Heart right ventricle (tissue), 16 donors: ENCODE data around the gene RIPOR2. TPM values are rescaled to one million over a fixed set of nuclear protein-coding genes. Genes with fewer than 3 reads are reported as not detected.

Experiments
- ATAC-seq, 8 donors: fragments of 200-7000 bp; cut with Tn5 transposase; one replicate each; pipeline ENCODE4 v1.9.1; 2020; ENCODE audit warnings: mild to moderate bottlenecking in 8 of 8, moderate library complexity in 8 of 8, moderate number of reproducible peaks in 1 of 8
- DNase-seq, 2 donors: peaks; one replicate each; pipeline ENCODE4 v3.0.0-alpha.2; 2020
- H3K27ac ChIP-seq, 10 donors: fragments of 200-600 bp; sonication (generic) in 2 of 10; one replicate each; pipeline versions ENCODE4 v1.5.0 to v1.8.0; 2020 to 2022; ENCODE audit warnings: mild to moderate bottlenecking in 3 of 10
- H3K27me3 ChIP-seq, 7 donors: fragments of 200-600 bp; one replicate each; pipeline ENCODE4 v1.8.0; 2021 to 2022; ENCODE audit warnings: mild to moderate bottlenecking in 2 of 7
- H3K36me3 ChIP-seq, 9 donors: fragments of 200-600 bp; sonication (generic) in 1 of 9; one replicate each; pipeline versions ENCODE4 v1.5.0 to v1.8.0; 2020 to 2022; ENCODE audit warnings: mild to moderate bottlenecking in 2 of 9
- H3K4me1 ChIP-seq, 9 donors: fragments of 200-600 bp; sonication (generic) in 1 of 9; one replicate each; pipeline versions ENCODE4 v1.5.0 to v1.8.0; 2020 to 2022; ENCODE audit warnings: mild to moderate bottlenecking in 4 of 9
- H3K4me3 ChIP-seq, 10 donors: fragments of 200-600 bp; sonication (generic) in 2 of 10; one replicate each; pipeline versions ENCODE4 v1.5.0 to v1.8.0; 2020 to 2022; ENCODE audit warnings: mild to moderate bottlenecking in 7 of 10, moderate library complexity in 2 of 10
- H3K9me3 ChIP-seq, 11 donors: fragments of 200-600 bp in 10 of 11; sonication (generic) in 2 of 11; one replicate each; pipeline versions ENCODE4 v1.5.0 to v1.8.0; 2013 to 2022; ENCODE audit warnings: mild to moderate bottlenecking in 2 of 11, control low read depth in 1 of 11, moderate library complexity in 1 of 11
- CTCF ChIP-seq, 9 donors: fragments of 200-600 bp; sonication (generic) in 2 of 9; IDR thresholded peaks; one replicate each; pipeline versions ENCODE4 v1.5.0 to v1.8.0; 2021 to 2022; ENCODE audit warnings: antibody characterized with exemption in 9 of 9, mild to moderate bottlenecking in 5 of 9, moderate library complexity in 1 of 9
- WGBS, 2 donors: extraction: QIAGEN DNeasy Blood & Tissue Kit; methylation state at CpG; one replicate each; pipeline ENCODE4 v1.1.7; 2013; ENCODE audit warnings: inconsistent platforms in 1 of 2; 5-methylcytosine and 5-hydroxymethylcytosine counted together
- intact Hi-C, 10 donors: fragments of 100-400 bp; cut with DNase I; formaldehyde crosslinking; loops; one replicate each; pipeline versions ENCODE4 v1.11.1 to v1.14.2; 2022
- polyA plus RNA-seq, 2 donors: library from polyadenylated mRNA; stranded (reverse); fragments of 200-250 nt; gene quantifications; one replicate each; pipeline ENCODE4 v1.2.3, GENCODE V29; 2013
- total RNA-seq, 10 donors: library from RNA; stranded (reverse); fragmentation: NEBNext Ultra II Directional in 3 of 10; extraction: Animal tissue kit (Norgen Biotek cat#: 25700) in 3 of 10; gene quantifications; one replicate each; pipeline versions ENCODE4 v1.2.1 to v1.2.4, GENCODE V29; 2021 to 2023
- donor health status: Arrhythmogenic right ventricular cardiomyopathy.
- donor health status: ischemic (EF 13 %, LVEDD 7.1; RV severe dilation, severe dysfunction).
- donor health status: healthy with polysubstance abuse.
- donor health status: DM: no; HTN: yes; CAD: no.
- donor health status: DM: no; HTN: no; CAD: no.
- donor health status: ischemic (EF 25% LVEDD 6.9; RV normal size, moderate dysfunction).
- donor health status: ischemic (EF 25% LVEDD 5.7; RV mildly dilated, moderate dysfunction).
- donor health status: healthy.
- donor health status: DM: yes; HTN: yes; CAD: no.
- donor health status: Ischemic cardiomyopathy.
- donor health status: ischemic (EF 35%, LVEDD 5.7; RV mildly dilated, moderate dysfunction).
- donor health status: nonischemic (EF 11% LVEDD 7.7; RV severe dilation, severe dysfunction).
- donor health status: DM: yes; HTN: yes; CAD: no.
- donor health status: PGD.
- donor health status: ischemic (EF 29% LVEDD 5.4; RV normal size, mild dysfunction).
- donor health status: nonischemic (EF 23%, LVEDD 6.1; RV moderate dilation, normal function).

RIPOR2 gene
- total and polyA plus RNA-seq, 12 donors: 1.2 to 14.5 (median 3.6) TPM

- no peak for DNase-seq
- Histone ChIP-seq H3K27ac (no peak overlapping the region), H3K9me3 (peaks cover 0 to 33% (median 14%) of the 10 kb centered on the region in 11 donors), H3K36me3 (no peaks in the 10 kb centered on the region), H3K4me1 (peaks cover 0 to 38% (median 0%) of the 10 kb centered on the region in 9 donors), H3K27me3 (no peaks in the 10 kb centered on the region), H3K4me3 (no peak overlapping the region)
- 93 to 96% methylated on average over 4 of the region's 4 CpGs for WGBS, 2 donors
- intact Hi-C loops: no loop called here
- no peak for ATAC-seq
- no peak for TF ChIP-seq CTCF (IDR thresholded peaks at IDR 0.05)
These were observed 11.9 kb upstream of the RIPOR2 start for GRCh38 chr6:24947636-24948035.

GRCh38 chr6:24945054-24945453 lies 9.3 kb upstream of the RIPOR2 start:
- intact Hi-C loops: no loop called here
- Histone ChIP-seq H3K4me3 (no peak overlapping the region), H3K27ac (no peak overlapping the region), H3K4me1 (peaks cover 0 to 12% (median 0%) of the 10 kb centered on the region in 9 donors), H3K27me3 (no peaks in the 10 kb centered on the region), H3K9me3 (peaks cover 0 to 33% (median 14%) of the 10 kb centered on the region in 11 donors), H3K36me3 (no peaks in the 10 kb centered on the region)
- DNase-seq: no peak
- no peak for ATAC-seq
- no peak for TF ChIP-seq CTCF (IDR thresholded peaks at IDR 0.05)

GRCh38 chr6:24943774-24944173 lies 8.0 kb upstream of the RIPOR2 start:
- intact Hi-C loops: no loop called here
- 91 to 96% methylated on average over 2 of the region's 2 CpGs for WGBS, 2 donors
- no peaks in the 10 kb centered on the region for H3K36me3 ChIP-seq

GRCh38 chr6:24940311-24940917 lies 4.7 kb upstream of the RIPOR2 start:
- no peaks in the 10 kb centered on the region for H3K36me3 ChIP-seq
- H3K27me3 ChIP-seq: no peaks in the 10 kb centered on the region
- DNase-seq (no peak), ATAC-seq (no peak)
- H3K4me1 ChIP-seq: peaks cover 0 to 15% (median 0%) of the 10 kb centered on the region in 9 donors
- intact Hi-C loops: no loop called here
- H3K9me3 ChIP-seq: peaks cover 0 to 21% (median 12%) of the 10 kb centered on the region in 11 donors
- 83 to 93% methylated on average over 9 of the region's 9 CpGs for WGBS, 2 donors
- no peak overlapping the region for H3K27ac ChIP-seq
- no peak overlapping the region for H3K4me3 ChIP-seq
- no peak for TF ChIP-seq CTCF (IDR thresholded peaks at IDR 0.05)

More at GRCh38 chr6:24943774-24944173, 8.0 kb upstream of the RIPOR2 start:
- TF ChIP-seq CTCF (IDR thresholded peaks at IDR 0.05): no peak
- ATAC-seq (no peak), DNase-seq (no peak)
- no peaks in the 10 kb centered on the region for H3K4me1 ChIP-seq
- H3K27me3 ChIP-seq: no peaks in the 10 kb centered on the region
- peaks cover 0 to 33% (median 14%) of the 10 kb centered on the region in 11 donors for H3K9me3 ChIP-seq
- no peak overlapping the region for H3K27ac ChIP-seq
- H3K4me3 ChIP-seq: no peak overlapping the region
